Measurements from ENCODE around the gene LPCAT1. TPM values are rescaled to one million over a fixed set of nuclear protein-coding genes. Genes with fewer than 3 reads are reported as not detected.

The LPCAT1 gene
- total and polyA plus RNA-seq, 2 of the 4 experiments (the other 2 are of a cell fraction): 17.7 to 33.6 TPM

GRCh38 chr5:1524799-1525623 lies 1.3 kb upstream of the LPCAT1 start:
- Histone ChIP-seq H3K9me1 (ENCODE audit: insufficient read depth, low read length) (peaks cover 9% of the 10 kb centered on the region; the same call in 1 of the 2 replicates), H2AK9ac (replicated peaks; ENCODE audit: low read depth, low read length, poor library complexity) (no peak overlapping the region), H2AFZ (replicated peaks; ENCODE audit: low read length, poor library complexity) (peak overlapping the region; percentile 93), H3K14ac (replicated peaks; ENCODE audit: low read depth, low read length) (no peak overlapping the region), H4K91ac (ENCODE audit: insufficient read depth, low read depth, low read length) (no peak overlapping the region; the same call in 1 of the 2 replicates), H3K36me3 (ENCODE audit: control insufficient read depth, insufficient read depth, low read length) (peaks cover 6% of the 10 kb centered on the region), H2AK5ac (ENCODE audit: low read depth, low read length) (0 out of 2 replicates have a peak overlapping the region, but pooled peaks have one; percentile 18), H3K27ac (ENCODE audit: insufficient read depth, low read length) (no peak overlapping the region), H3K9me3 (ENCODE audit: control insufficient read depth, insufficient read depth, low read length) (no peaks in the 10 kb centered on the region), H2BK120ac (ENCODE audit: low read depth, low read length) (0 out of 2 replicates have a peak overlapping the region, but pooled peaks have one; percentile 16), H3K4me1 (ENCODE audit: control insufficient read depth, insufficient read depth, low read length) (peaks cover 9% of the 10 kb centered on the region), H3K23ac (ENCODE audit: low read depth, low read length) (no peak overlapping the region), H3K9ac (ENCODE audit: low read depth, low read length) (no peak overlapping the region), H3K18ac (ENCODE audit: low read depth, low read length) (no peak overlapping the region), H2BK15ac (ENCODE audit: low read depth, low read length) (no peak overlapping the region), H4K20me1 (ENCODE audit: insufficient read depth, low read length) (peaks cover 27% of the 10 kb centered on the region), H3K56ac (ENCODE audit: extremely low read depth, insufficient read depth, low read length) (no peak overlapping the region), H4K5ac (ENCODE audit: low read depth, low read length) (no peak overlapping the region), H3K4me2 (ENCODE audit: low read depth, low read length) (no peak overlapping the region), H3K27me3 (ENCODE audit: control insufficient read depth, insufficient read depth, low read length) (peaks cover 8% of the 10 kb centered on the region), H3K4ac (ENCODE audit: low read depth, low read length) (peak overlapping the region; percentile 71; the same call in 1 of the 2 replicates), H3K79me1 (ENCODE audit: low read depth in 1 of 2, low read length in 2 of 2) (peaks cover 7 to 26% of the 10 kb centered on the region in 2 experiments; a peak in 3 of 4 replicates), H2BK5ac (ENCODE audit: low read depth, low read length, poor library complexity, severe bottlenecking) (no peak overlapping the region), H2BK20ac (ENCODE audit: low read depth, low read length) (no peak overlapping the region), H4K8ac (ENCODE audit: low read depth in 2 of 2, low read length in 2 of 2) (no peak overlapping the region; a peak in 2 of 4 replicates), H3K4me3 (ENCODE audit: insufficient read depth, low read depth, low read length) (no peak overlapping the region)
- DNase-seq: no peak
- in situ Hi-C loops (cut with MboI; ENCODE audit: low sequenced_read_pairs): no loop called here
- intact Hi-C loops (cut with micrococcal nuclease): loop anchor here (5.0 kb wide), 2 partner anchors 48 to 117 kb away; no protein-coding TSS in a partner anchor
- no peak for ATAC-seq (ENCODE audit: low read depth)
- 94% methylated on average over 11 of the region's 20 CpGs; no CpG with 5 or more reads in 1 of the 2 experiments for WGBS, 2 experiments (ENCODE audit: extremely low coverage in 2 of 2, insufficient read length in 1 of 2)
- BruUV-seq (replicated peaks): no TSS peak
- ChIA-PET POLR2A (ENCODE audit: unreplicated experiment) (no interaction called here), CTCF (no interaction called here)
- dilution Hi-C loops (cut with HindIII; ENCODE audit: low sequenced_read_pairs, unreplicated experiment): no loop called here
- TF ChIP-seq, protein P1, sequence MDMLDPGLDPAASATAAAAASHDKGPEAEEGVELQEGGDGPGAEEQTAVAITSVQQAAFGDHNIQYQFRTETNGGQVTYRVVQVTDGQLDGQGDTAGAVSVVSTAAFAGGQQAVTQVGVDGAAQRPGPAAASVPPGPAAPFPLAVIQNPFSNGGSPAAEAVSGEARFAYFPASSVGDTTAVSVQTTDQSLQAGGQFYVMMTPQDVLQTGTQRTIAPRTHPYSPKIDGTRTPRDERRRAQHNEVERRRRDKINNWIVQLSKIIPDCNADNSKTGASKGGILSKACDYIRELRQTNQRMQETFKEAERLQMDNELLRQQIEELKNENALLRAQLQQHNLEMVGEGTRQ (IDR thresholded peaks at IDR 0.05; ENCODE audit: low read depth, low read length): no peak
- TF ChIP-seq BHLHE40 (IDR thresholded peaks at IDR 0.05; ENCODE audit: low read depth, low read length): no peak
- TF ChIP-seq MAZ (IDR thresholded peaks at IDR 0.05; ENCODE audit: borderline replicate concordance, low read depth, low read length): no peak
- TF ChIP-seq MAFK (IDR thresholded peaks at IDR 0.05; ENCODE audit: low read depth, low read length): no peak
- TF ChIP-seq SMC3 (IDR thresholded peaks at IDR 0.05; ENCODE audit: low read depth, low read length): no peak
- TF ChIP-seq POLR2A (IDR thresholded peaks at IDR 0.05; ENCODE audit: low read depth, low read length): no peak; the same call in 1 of the 2 replicates
- no peak for TF ChIP-seq CHD1 (IDR thresholded peaks at IDR 0.05; ENCODE audit: low read depth, low read length)
- no peak for TF ChIP-seq MXI1 (IDR thresholded peaks at IDR 0.05; ENCODE audit: borderline replicate concordance, low read depth, low read length)
- TF ChIP-seq CTCF (conservative IDR thresholded peaks at IDR 0.05; ENCODE audit: low read depth, low read length): no peak
- TF ChIP-seq RCOR1 (IDR thresholded peaks at IDR 0.05; ENCODE audit: insufficient replicate concordance, low read length): no peak
- no peak for TF ChIP-seq RFX5 (IDR thresholded peaks at IDR 0.05; ENCODE audit: low read depth, low read length)
- TF ChIP-seq RAD21 (IDR thresholded peaks at IDR 0.05; ENCODE audit: low read length): no peak
- no peak for TF ChIP-seq NFE2L2 (IDR thresholded peaks at IDR 0.05; ENCODE audit: low read depth, low read length)
- TF ChIP-seq, protein P2, sequence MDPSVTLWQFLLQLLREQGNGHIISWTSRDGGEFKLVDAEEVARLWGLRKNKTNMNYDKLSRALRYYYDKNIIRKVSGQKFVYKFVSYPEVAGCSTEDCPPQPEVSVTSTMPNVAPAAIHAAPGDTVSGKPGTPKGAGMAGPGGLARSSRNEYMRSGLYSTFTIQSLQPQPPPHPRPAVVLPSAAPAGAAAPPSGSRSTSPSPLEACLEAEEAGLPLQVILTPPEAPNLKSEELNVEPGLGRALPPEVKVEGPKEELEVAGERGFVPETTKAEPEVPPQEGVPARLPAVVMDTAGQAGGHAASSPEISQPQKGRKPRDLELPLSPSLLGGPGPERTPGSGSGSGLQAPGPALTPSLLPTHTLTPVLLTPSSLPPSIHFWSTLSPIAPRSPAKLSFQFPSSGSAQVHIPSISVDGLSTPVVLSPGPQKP (IDR thresholded peaks at IDR 0.05; ENCODE audit: borderline replicate concordance, low read depth, low read length): no peak

All from IMR-90 (cell line).